Dermis microvascular lymphatic vessel endothelial cell (primary cell): ENCODE data around the gene EXD2. TPM values are rescaled to one million over a fixed set of nuclear protein-coding genes. Genes with fewer than 3 reads are reported as not detected.
A peak's percentile ranks its signal among the peaks of the same experiment; 100 is the strongest.
"Not testable (repeated sequence)": the region's sequence is repeated elsewhere in the genome, so short reads cannot be mapped to it uniquely, and the experiment has no call there.

Experiments used
- DNase-seq, 2 donors: peaks; one replicate each; pipeline versions ENCODE4 v3.0.0 to v3.0.0-alpha.2; 2010; ENCODE audit warnings: low read depth in 2 of 2
- total RNA-seq: library from RNA; depleted of rRNA; stranded (reverse); fragments of >200 nt; gene quantifications from 2 replicates; pipeline ENCODE4 v1.2.1, GENCODE V29; 2014

EXD2 gene
- total RNA-seq, 1 donor from 2014 or later = 21.8 TPM

- DNase-seq = no peak
Observed at GRCh38 chr14:69280746-69281291, 89.5 kb downstream of the EXD2 start.

- DNase-seq = no peak
Observed at GRCh38 chr14:69281450-69282169, 90.3 kb downstream of the EXD2 start.

- no peak for DNase-seq
Observed at GRCh38 chr14:69282448-69282847, 91.2 kb downstream of the EXD2 start.

- DNase-seq = no peak
Observed at GRCh38 chr14:69284170-69284569, 92.9 kb downstream of the EXD2 start.

- no peak for DNase-seq
Observed at GRCh38 chr14:69285661-69286255, 94.5 kb downstream of the EXD2 start.

GRCh38 chr14:69287098-69288010, 96.1 kb downstream of the EXD2 start:
- DNase-seq = no peak

- peak; percentile 26 to 46 for DNase-seq
Observed at GRCh38 chr14:69288011-69288771, 96.9 kb downstream of the EXD2 start.

GRCh38 chr14:69288956-69289705, 97.8 kb downstream of the EXD2 start:
- DNase-seq = no peak

- no peak for DNase-seq
Observed at GRCh38 chr14:69289811-69290520, 98.7 kb downstream of the EXD2 start.

- DNase-seq = not testable (repeated sequence)
Observed at GRCh38 chr14:69290881-69291280, 99.6 kb downstream of the EXD2 start.

- no peak for DNase-seq
Observed at GRCh38 chr14:69291396-69291795, 100.1 kb downstream of the EXD2 start.

- no peak for DNase-seq
Observed at GRCh38 chr14:69291891-69292561, 100.7 kb downstream of the EXD2 start.

Other genes starting within 250 kb of the EXD2 start
- gene ACTN1, start 212.2 kb upstream of the EXD2 start, total RNA-seq = 152 and 367 TPM in 2 replicates
- 9.5 and 16.6 TPM in 2 replicates for gene DCAF5, start 38.4 kb upstream of the EXD2 start, total RNA-seq
- gene GALNT16, start 68.7 kb downstream of the EXD2 start, total RNA-seq = 0.13 TPM in 2 replicates
- gene ERH, start 206.8 kb downstream of the EXD2 start, total RNA-seq = 160 and 224 TPM in 2 replicates
- 98.6 and 124 TPM in 2 replicates for gene SLC39A9, start 207.2 kb downstream of the EXD2 start, total RNA-seq